ENCODE measurements around the gene ZFP69B.

Gene ZFP69B

GRCh38 chr1:40449684-40450494 is at the start of gene ZFP69B:
Gene ZFP69B (plus strand): TSS chr1:40450476. CDS start chr1:40450962, 486 bp downstream.
- DNase-seq, result peak; percentile 100

- no peak for DNase-seq
These were observed 48.6 kb upstream of the ZFP69B start for GRCh38 chr1:40401473-40402201.

- DNase-seq, result peak; percentile 97
These were observed 45.4 kb upstream of the ZFP69B start for GRCh38 chr1:40404670-40405462.

GRCh38 chr1:40405812-40406211 is 44.5 kb upstream of the ZFP69B start:
- no peak for DNase-seq

- DNase-seq, result no peak
These were observed 42.8 kb upstream of the ZFP69B start for GRCh38 chr1:40407453-40407852.

GRCh38 chr1:40409467-40409866 is 40.8 kb upstream of the ZFP69B start:
- DNase-seq, result no peak

- DNase-seq, result no peak
These were observed 39.0 kb upstream of the ZFP69B start for GRCh38 chr1:40411294-40411693.

- DNase-seq, result no peak
These were observed 38.4 kb upstream of the ZFP69B start for GRCh38 chr1:40411843-40412242.

GRCh38 chr1:40413527-40414252 is 36.6 kb upstream of the ZFP69B start:
- DNase-seq, result no peak

GRCh38 chr1:40414331-40414730 is 35.9 kb upstream of the ZFP69B start:
- no peak for DNase-seq

GRCh38 chr1:40416709-40417108 is 33.6 kb upstream of the ZFP69B start:
- DNase-seq, result no peak

GRCh38 chr1:40421431-40422384 is 28.6 kb upstream of the ZFP69B start:
- peak; percentile 100 for DNase-seq

GRCh38 chr1:40422630-40423263 is 27.5 kb upstream of the ZFP69B start:
- DNase-seq, result no peak

- no peak for DNase-seq
These were observed 27.0 kb upstream of the ZFP69B start for GRCh38 chr1:40423264-40423642.

- DNase-seq, result no peak
These were observed 26.2 kb upstream of the ZFP69B start for GRCh38 chr1:40423951-40424618.

- DNase-seq, result no peak
These were observed 25.1 kb upstream of the ZFP69B start for GRCh38 chr1:40425198-40425597.

- DNase-seq, result no peak
These were observed 18.9 kb upstream of the ZFP69B start for GRCh38 chr1:40431385-40431784.

- no peak for DNase-seq
These were observed 17.5 kb upstream of the ZFP69B start for GRCh38 chr1:40432644-40433390.

GRCh38 chr1:40435471-40435870 is 14.8 kb upstream of the ZFP69B start:
- DNase-seq, result no peak

- no peak for DNase-seq
These were observed 14.4 kb upstream of the ZFP69B start for GRCh38 chr1:40435876-40436275.

All from NCI-H2029 (cell line).